Frontal cortex (tissue), 4 donors: ENCODE results near the gene AGAP5. TPM values are rescaled to one million over a fixed set of nuclear protein-coding genes. Genes with fewer than 3 reads are reported as not detected.
A peak's percentile ranks its signal among the peaks of the same experiment; 100 is the strongest.
"Not testable (repeated sequence)": the region's sequence is repeated elsewhere in the genome, so short reads cannot be mapped to it uniquely, and the experiment has no call there.

Experiments
- DNase-seq, 2 donors: peaks; one replicate each; pipeline ENCODE4 v3.0.0; 2012; ENCODE audit warnings: low spot score in 2 of 2
- FAIRE-seq: peaks from 2 replicates; lab custom pipeline; 2012; peaks lifted over from hg19 to GRCh38; lab: Jason Lieb, UNC
- total RNA-seq: library from RNA; depleted of rRNA; stranded (reverse); fragments of >200 nt; gene quantifications from one replicate; pipeline ENCODE4 v1.2.3, GENCODE V29; 2014
- donor health status: control.
- donor health status: control.
- donor health status: control.

AGAP5 gene
- 12.2 TPM for total RNA-seq

- DNase-seq, FAIRE-seq: not testable (repeated sequence)
Observed at GRCh38 chr10:73697675-73698159, at the start of gene AGAP5. Gene AGAP5 (minus strand): TSS chr10:73698109. CDS start chr10:73697755, 354 bp downstream.

- FAIRE-seq = no peak
- DNase-seq = no peak
Observed at GRCh38 chr10:73746721-73747120, 48.8 kb upstream of the AGAP5 start.

- peak in 1 of 2 donors; percentile 27 for DNase-seq
- no peak for FAIRE-seq
Observed at GRCh38 chr10:73744664-73744975, 46.7 kb upstream of the AGAP5 start.

GRCh38 chr10:73743905-73744663 lies 46.2 kb upstream of the AGAP5 start, which contains the start of gene SEC24C:
Gene SEC24C (plus strand): TSS chr10:73744372. CDS start chr10:73746833, 2,461 bp downstream.
- DNase-seq = peak; percentile 79 to 91
- FAIRE-seq = no peak

- FAIRE-seq (no peak), DNase-seq (no peak)
Observed at GRCh38 chr10:73743327-73743904, 45.5 kb upstream of the AGAP5 start.

- no peak for DNase-seq
- FAIRE-seq = no peak
Observed at GRCh38 chr10:73742454-73742734, 44.5 kb upstream of the AGAP5 start.

- FAIRE-seq, DNase-seq: not testable (repeated sequence)
Observed at GRCh38 chr10:73740501-73741254, 42.8 kb upstream of the AGAP5 start.

- FAIRE-seq (no peak), DNase-seq (no peak)
Observed at GRCh38 chr10:73734796-73735305, 36.9 kb upstream of the AGAP5 start.

- FAIRE-seq (no peak), DNase-seq (no peak)
Observed at GRCh38 chr10:73734028-73734720, 36.3 kb upstream of the AGAP5 start.

GRCh38 chr10:73732931-73733623 lies 35.2 kb upstream of the AGAP5 start:
- DNase-seq (no peak), FAIRE-seq (no peak)

- no peak for DNase-seq
- no peak for FAIRE-seq
Observed at GRCh38 chr10:73732426-73732825, 34.5 kb upstream of the AGAP5 start.

- FAIRE-seq (no peak), DNase-seq (no peak)
Observed at GRCh38 chr10:73731588-73732375, 33.9 kb upstream of the AGAP5 start.

- DNase-seq (peak; percentile 67 to 68), FAIRE-seq (no peak)
Observed at GRCh38 chr10:73730153-73730906, 32.4 kb upstream of the AGAP5 start.

- not testable (repeated sequence) for DNase-seq, FAIRE-seq
Observed at GRCh38 chr10:73729781-73730152, 31.9 kb upstream of the AGAP5 start.

- no peak for FAIRE-seq
- no peak for DNase-seq
Observed at GRCh38 chr10:73723516-73723915, 25.6 kb upstream of the AGAP5 start.

GRCh38 chr10:73720561-73720960 lies 22.7 kb upstream of the AGAP5 start:
- FAIRE-seq, DNase-seq: not testable (repeated sequence)

GRCh38 chr10:73717556-73717955 lies 19.6 kb upstream of the AGAP5 start:
- no peak for FAIRE-seq
- DNase-seq = no peak

GRCh38 chr10:73716251-73716650 lies 18.3 kb upstream of the AGAP5 start:
- FAIRE-seq (no peak), DNase-seq (no peak)
